T-cell (primary cell): Measurements from ENCODE around the gene PSMA7. TPM values are rescaled to one million over a fixed set of nuclear protein-coding genes. Genes with fewer than 3 reads are reported as not detected.

ENCODE experiments used
- ATAC-seq, 4 experiments: fragments of 200-7000 bp in 3 of 4; fragments of 150-1000 bp in 1 of 4; cut with Tn5 transposase; replicated peaks in 1 of 4; 1 replicate in 3 of 4; 2 replicates in 1 of 4; pipeline ENCODE4 v1.10.0; 2021; ENCODE audit warnings: moderate library complexity in 3 of 4, mild to moderate bottlenecking in 2 of 4, moderate number of reproducible peaks in 1 of 4
- CTCF ChIA-PET, 2 donors: fragments of 300-600 bp; sonication (Branson Sonifier 250); formaldehyde crosslinking; loops; one replicate each; lab custom pipeline; 2022; ENCODE audit warnings: antibody characterized with exemption in 2 of 2; lab: Charles Lee
- POLR2A ChIA-PET, 2 donors: fragments of 300-600 bp; sonication (Branson Sonifier 250); formaldehyde crosslinking; loops; one replicate each; lab custom pipeline; 2022; ENCODE audit warnings: antibody characterized with exemption in 2 of 2; lab: Charles Lee
- DNase-seq, 35 experiments: peaks; one replicate each; pipeline versions ENCODE4 v3.0.0 to v3.0.0-alpha.2; 2013 to 2023
- H3K27ac ChIP-seq: one replicate; pipeline ENCODE4 v1.5.1; 2013; ENCODE audit warnings: low read length
- H3K27me3 ChIP-seq, 2 experiments: replicated peaks in 1 of 2; 1 replicate in 1 of 2; 2 replicates in 1 of 2; pipeline versions ENCODE4 v1.6.1 to v1.7.0; 2013; ENCODE audit warnings: low read length in 1 of 2, mixed read lengths in 1 of 2; ENCODE audit not compliant: control insufficient read depth in 2 of 2, insufficient read depth in 2 of 2; ENCODE audit errors: extremely low read depth in 1 of 2
- H3K36me3 ChIP-seq, 2 donors: 1 replicate in 1 of 2; 2 replicates in 1 of 2; pipeline versions ENCODE4 v1.6.1 to v1.7.0; 2013; ENCODE audit warnings: low read length in 1 of 2; ENCODE audit not compliant: control insufficient read depth in 2 of 2, insufficient read depth in 1 of 2; ENCODE audit errors: extremely low read depth in 1 of 2
- H3K4me1 ChIP-seq, 2 experiments: 1 replicate in 1 of 2; 2 replicates in 1 of 2; pipeline versions ENCODE4 v1.6.1 to v1.7.0; 2013; ENCODE audit warnings: low read length in 2 of 2, mixed read lengths in 1 of 2; ENCODE audit not compliant: insufficient read depth in 2 of 2, control insufficient read depth in 1 of 2; ENCODE audit errors: extremely low read depth in 1 of 2
- H3K4me3 ChIP-seq, 2 donors: 1 replicate in 1 of 2; 2 replicates in 1 of 2; pipeline versions ENCODE4 v1.5.1 to v1.7.0; 2013; ENCODE audit warnings: mild to moderate bottlenecking in 2 of 2, low read length in 1 of 2, moderate library complexity in 1 of 2; ENCODE audit not compliant: control insufficient read depth in 1 of 2; ENCODE audit errors: extremely low read depth in 1 of 2
- H3K9me3 ChIP-seq: 2 replicates; pipeline ENCODE4 v1.7.0; 2013
- H3K27ac Mint-ChIP-seq, 2 donors: one replicate each; pipeline ENCODE4 v1.8.0; 2020 to 2021; ENCODE audit warnings: mild to moderate bottlenecking in 2 of 2, mixed read lengths in 2 of 2
- H3K27me3 Mint-ChIP-seq, 2 donors: one replicate each; pipeline ENCODE4 v1.8.0; 2021 to 2022; ENCODE audit warnings: mixed read lengths in 2 of 2
- H3K36me3 Mint-ChIP-seq: one replicate; pipeline ENCODE4 v1.8.0; 2021; ENCODE audit warnings: mixed read lengths
- H3K4me1 Mint-ChIP-seq, 3 donors: one replicate each; pipeline ENCODE4 v1.8.0; 2020 to 2022; ENCODE audit warnings: mixed read lengths in 3 of 3, mild to moderate bottlenecking in 1 of 3
- H3K4me3 Mint-ChIP-seq, 3 donors: one replicate each; pipeline ENCODE4 v1.8.0; 2020 to 2022; ENCODE audit warnings: mild to moderate bottlenecking in 3 of 3, mixed read lengths in 3 of 3, moderate library complexity in 3 of 3
- H3K9me3 Mint-ChIP-seq, 3 donors: one replicate each; pipeline ENCODE4 v1.8.0; 2020 to 2022; ENCODE audit warnings: mixed read lengths in 3 of 3
- WGBS: methylation state at CpG from one replicate; pipeline ENCODE4 v1.1.5; 2013; ENCODE audit warnings: missing lambda C conversion rate; ENCODE audit not compliant: insufficient coverage; 5-methylcytosine and 5-hydroxymethylcytosine counted together
- total RNA-seq, 35 experiments: library from RNA in 6 of 35; stranded (reverse) in 6 of 35; fragments of 120-200 nt in 1 of 35; gene quantifications; one replicate each; pipeline versions ENCODE4 v1.2.1 to v1.2.4 and lab custom pipeline; 2013 to 2026

PSMA7 gene
- total RNA-seq, 5 donors from 2014 or later (not counting 1 experiment from before 2014, with no cell fraction given) = 136 to 233 (median 208) TPM

DNA sequence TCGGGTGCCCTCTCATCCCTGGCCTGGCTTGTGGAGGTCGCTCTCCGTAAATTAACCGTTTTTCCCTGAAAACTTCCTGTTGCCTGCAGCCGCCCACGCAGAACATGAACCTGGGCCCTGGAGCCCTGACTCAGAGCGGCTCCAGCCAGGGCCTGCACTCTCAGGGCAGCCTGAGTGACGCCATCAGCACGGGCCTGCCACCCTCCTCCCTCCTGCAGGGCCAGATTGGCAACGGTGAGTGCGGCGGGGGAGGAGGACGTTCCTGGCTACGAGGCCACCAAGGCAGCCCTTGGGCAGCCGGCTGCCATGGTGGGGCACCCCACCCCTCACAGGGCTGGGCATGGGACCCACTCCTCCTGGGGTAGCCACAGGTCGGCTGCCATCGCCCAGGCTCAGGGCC lies 18.2 kb upstream of the PSMA7 start:
- WGBS = 94% methylated on average over 14 of the region's 17 CpGs
- Mint-ChIP-seq H3K36me3 (peaks cover 21% of the 10 kb centered on the region), H3K4me3 (no peak overlapping the region), H3K9me3 (no peaks in the 10 kb centered on the region), H3K4me1 (peaks cover 0 to 9% (median 9%) of the 10 kb centered on the region in 3 donors), H3K27ac (no peak overlapping the region), H3K27me3 (no peaks in the 10 kb centered on the region)
- H3K36me3 ChIP-seq = peaks cover 25 to 38% of the 10 kb centered on the region in 2 donors
- no peaks in the 10 kb centered on the region for H3K27me3 ChIP-seq
- ATAC-seq = no peak
- no peak overlapping the region for H3K27ac ChIP-seq
- H3K9me3 ChIP-seq = no peaks in the 10 kb centered on the region
- POLR2A ChIA-PET = no interaction called here
- DNase-seq = no peak
- H3K4me1 ChIP-seq = peaks cover 0 to 20% of the 10 kb centered on the region in 2 experiments
- H3K4me3 ChIP-seq = no peak overlapping the region
- CTCF ChIA-PET = no interaction called here

DNA sequence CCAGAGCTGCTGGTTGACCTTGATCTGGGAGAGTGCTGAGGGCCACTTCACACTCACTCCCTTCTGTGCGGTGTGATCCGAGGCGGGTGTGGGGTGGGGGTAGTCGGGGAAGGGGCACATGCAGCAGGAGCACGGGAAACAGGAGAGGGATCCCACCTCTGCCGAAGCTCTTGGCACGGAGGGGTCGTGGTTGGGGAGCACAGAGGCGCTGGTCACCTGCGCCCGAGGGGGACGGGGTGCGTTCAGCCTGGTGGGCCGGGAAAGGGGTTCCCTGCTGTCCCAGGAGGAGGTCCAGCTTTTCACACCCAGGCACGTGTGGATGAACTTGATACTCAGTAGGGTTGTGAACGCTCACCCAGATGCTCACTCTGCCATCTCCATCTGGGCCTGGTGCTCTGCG lies 17.7 kb upstream of the PSMA7 start:
- ChIA-PET CTCF (no interaction called here), POLR2A (no interaction called here)
- ATAC-seq (no peak), DNase-seq (no peak)
- no peak overlapping the region for H3K4me3 ChIP-seq
- peaks cover 25 to 35% of the 10 kb centered on the region in 2 donors for H3K36me3 ChIP-seq
- H3K9me3 ChIP-seq = no peaks in the 10 kb centered on the region
- Mint-ChIP-seq H3K27ac (no peak overlapping the region), H3K27me3 (no peaks in the 10 kb centered on the region), H3K9me3 (no peaks in the 10 kb centered on the region), H3K4me1 (peaks cover 0 to 14% (median 11%) of the 10 kb centered on the region in 3 donors), H3K4me3 (no peak overlapping the region), H3K36me3 (peaks cover 17% of the 10 kb centered on the region)
- peaks cover 0 to 23% of the 10 kb centered on the region in 2 experiments for H3K4me1 ChIP-seq
- WGBS = 98% methylated on average over 14 of the region's 17 CpGs
- no peak overlapping the region for H3K27ac ChIP-seq
- H3K27me3 ChIP-seq = no peaks in the 10 kb centered on the region

DNA sequence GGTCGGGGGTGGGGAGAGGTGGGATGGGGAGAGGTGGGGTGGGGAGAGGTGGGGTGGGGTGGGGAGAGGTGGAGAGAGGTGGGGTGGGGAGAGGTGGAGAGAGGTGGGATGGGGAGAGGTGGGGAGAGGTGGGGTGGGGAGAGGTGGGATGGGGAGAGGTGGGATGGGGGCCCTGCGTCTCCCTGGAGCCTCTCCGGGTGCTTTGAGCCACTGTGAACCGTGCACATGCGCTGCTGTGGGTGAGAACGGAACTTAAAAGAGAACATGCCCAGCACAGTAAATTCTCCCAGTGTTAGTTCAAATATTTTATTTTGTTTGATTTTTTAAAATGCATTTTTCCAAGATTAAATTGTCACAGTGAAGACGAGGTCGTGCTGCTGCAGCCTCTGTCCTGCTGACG lies 17.1 kb upstream of the PSMA7 start:
- no peak overlapping the region for H3K27ac ChIP-seq
- POLR2A ChIA-PET = no interaction called here
- H3K4me3 ChIP-seq = no peak overlapping the region
- H3K36me3 ChIP-seq = peaks cover 19 to 28% of the 10 kb centered on the region in 2 donors
- CTCF ChIA-PET = no interaction called here
- Mint-ChIP-seq H3K4me1 (peaks cover 0 to 16% (median 15%) of the 10 kb centered on the region in 3 donors), H3K4me3 (no peak overlapping the region), H3K27ac (no peak overlapping the region), H3K36me3 (peaks cover 16% of the 10 kb centered on the region), H3K27me3 (no peaks in the 10 kb centered on the region), H3K9me3 (no peaks in the 10 kb centered on the region)
- peaks cover 0 to 23% of the 10 kb centered on the region in 2 experiments for H3K4me1 ChIP-seq
- no peaks in the 10 kb centered on the region for H3K27me3 ChIP-seq
- ATAC-seq (no peak), DNase-seq (no peak)
- no peaks in the 10 kb centered on the region for H3K9me3 ChIP-seq
- WGBS = 95% methylated on average over 3 of the region's 9 CpGs

DNA sequence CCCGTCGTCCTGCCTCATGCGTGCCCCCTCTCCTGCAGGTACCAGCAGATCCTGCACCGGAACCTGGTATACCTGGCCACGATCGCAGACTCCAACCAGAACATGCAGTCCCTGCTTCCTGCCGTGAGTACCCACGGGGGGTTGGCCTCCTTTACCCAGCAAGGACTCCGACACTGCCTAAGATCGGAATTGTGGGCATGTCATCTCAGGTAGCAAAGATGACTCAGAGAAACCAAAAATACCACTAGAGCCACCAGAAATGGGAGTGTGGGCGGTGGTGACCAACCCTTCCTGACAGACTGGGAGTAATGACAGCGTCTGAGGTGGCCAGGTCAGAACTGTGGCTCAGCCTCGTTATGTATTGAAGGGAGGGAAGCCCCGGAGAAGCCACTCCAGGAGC lies 16.6 kb upstream of the PSMA7 start:
- Mint-ChIP-seq H3K4me3 (no peak overlapping the region), H3K4me1 (peaks cover 2 to 17% (median 15%) of the 10 kb centered on the region in 3 donors), H3K9me3 (no peaks in the 10 kb centered on the region), H3K36me3 (peaks cover 16% of the 10 kb centered on the region), H3K27me3 (no peaks in the 10 kb centered on the region), H3K27ac (no peak overlapping the region)
- Histone ChIP-seq H3K4me1 (peaks cover 0 to 23% of the 10 kb centered on the region in 2 experiments), H3K4me3 (no peak overlapping the region), H3K27ac (no peak overlapping the region), H3K27me3 (no peaks in the 10 kb centered on the region), H3K36me3 (peaks cover 15 to 26% of the 10 kb centered on the region in 2 donors), H3K9me3 (no peaks in the 10 kb centered on the region)
- DNase-seq (no peak), ATAC-seq (peak in 1 of 4 experiments; percentile 33)
- 57% methylated on average over 10 of the region's 14 CpGs for WGBS
- ChIA-PET CTCF (no interaction called here), POLR2A (no interaction called here)

DNA sequence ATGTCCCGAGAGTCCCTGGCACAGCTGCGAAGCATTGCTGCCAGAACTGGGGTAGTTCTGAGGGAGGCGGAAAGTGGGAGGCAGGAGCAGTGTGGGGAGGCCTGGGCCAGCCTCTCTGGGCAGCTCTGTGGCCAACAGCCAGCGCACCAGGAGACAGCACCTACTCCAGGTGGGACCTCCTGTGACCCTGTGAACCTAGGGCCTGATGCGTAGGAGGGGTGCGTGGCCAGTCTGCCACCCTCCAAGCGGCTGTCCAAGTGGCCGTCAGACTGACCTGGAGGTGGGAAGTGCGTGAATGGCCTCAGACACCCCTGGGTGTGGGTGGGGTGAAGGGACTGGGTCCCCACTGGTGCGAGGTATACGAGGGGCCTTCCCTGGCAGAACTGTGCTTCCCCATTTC lies 15.9 kb upstream of the PSMA7 start:
- H3K36me3 ChIP-seq = peaks cover 11 to 22% of the 10 kb centered on the region in 2 donors
- WGBS = 98% methylated on average over 8 of the region's 11 CpGs
- no peak overlapping the region for H3K4me3 Mint-ChIP-seq

DNA sequence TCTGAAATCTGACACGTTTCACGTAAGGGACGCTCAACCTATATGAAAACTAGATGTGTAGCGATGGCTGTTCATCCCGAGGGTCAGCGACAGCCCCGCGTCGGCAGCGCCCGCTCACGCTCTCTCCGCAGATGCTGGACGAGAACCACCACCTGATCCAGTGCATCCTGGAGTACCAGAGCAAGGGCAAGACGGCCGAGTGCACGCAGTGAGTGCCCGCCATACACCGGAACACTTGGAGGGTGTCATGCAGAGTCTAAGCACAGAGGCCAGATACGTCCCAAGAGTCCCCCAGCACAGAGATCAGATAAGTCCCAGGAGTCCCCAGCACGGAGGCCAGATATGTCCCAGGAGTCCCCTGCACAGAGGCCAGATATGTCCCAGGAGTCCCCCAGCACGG lies 15.3 kb upstream of the PSMA7 start:
- no peaks in the 10 kb centered on the region for H3K9me3 ChIP-seq
- peaks cover 6 to 18% (median 17%) of the 10 kb centered on the region in 3 donors for H3K4me1 Mint-ChIP-seq
- no peaks in the 10 kb centered on the region for H3K9me3 Mint-ChIP-seq
- H3K4me1 ChIP-seq = peaks cover 0 to 23% of the 10 kb centered on the region in 2 experiments
- H3K27me3 ChIP-seq = no peaks in the 10 kb centered on the region
- no peak overlapping the region for H3K27ac Mint-ChIP-seq
- H3K36me3 ChIP-seq = peaks cover 11 to 20% of the 10 kb centered on the region in 2 donors
- ChIA-PET POLR2A (no interaction called here), CTCF (no interaction called here)
- no peak for ATAC-seq
- no peak overlapping the region for H3K4me3 Mint-ChIP-seq
- no peak for DNase-seq
- H3K36me3 Mint-ChIP-seq = peaks cover 25% of the 10 kb centered on the region
- no peak overlapping the region for H3K4me3 ChIP-seq
- H3K27me3 Mint-ChIP-seq = no peaks in the 10 kb centered on the region
- WGBS = 97% methylated on average over 22 of the region's 22 CpGs
- no peak overlapping the region for H3K27ac ChIP-seq

More for the DNA sequence above, 15.9 kb upstream of the PSMA7 start:
- no peak overlapping the region for H3K27ac Mint-ChIP-seq
- no peaks in the 10 kb centered on the region for H3K27me3 ChIP-seq
- peaks cover 6 to 18% (median 15%) of the 10 kb centered on the region in 3 donors for H3K4me1 Mint-ChIP-seq
- ATAC-seq (no peak), DNase-seq (no peak)
- POLR2A ChIA-PET = no interaction called here
- no peaks in the 10 kb centered on the region for H3K27me3 Mint-ChIP-seq
- H3K4me3 ChIP-seq = no peak overlapping the region
- CTCF ChIA-PET = no interaction called here
- no peaks in the 10 kb centered on the region for H3K9me3 Mint-ChIP-seq
- no peak overlapping the region for H3K27ac ChIP-seq
- peaks cover 0 to 23% of the 10 kb centered on the region in 2 experiments for H3K4me1 ChIP-seq
- no peaks in the 10 kb centered on the region for H3K9me3 ChIP-seq
- peaks cover 24% of the 10 kb centered on the region for H3K36me3 Mint-ChIP-seq

DNA sequence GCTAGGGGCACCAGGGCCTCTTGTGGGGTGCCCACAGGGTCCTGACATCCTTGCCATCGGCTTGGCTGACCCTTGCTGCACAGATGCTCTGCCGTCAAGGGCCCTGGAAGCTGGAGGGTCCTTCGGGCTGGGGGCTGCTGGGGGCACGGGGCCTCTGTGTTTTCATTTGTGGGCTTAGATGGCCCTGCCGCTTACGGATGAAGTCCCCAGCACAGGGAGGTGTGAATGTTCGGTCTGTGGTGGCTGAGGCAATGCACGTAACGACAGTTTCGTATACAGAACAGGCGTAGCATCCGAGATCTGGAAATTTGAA lies 14.8 kb upstream of the PSMA7 start:
- peaks cover 30% of the 10 kb centered on the region for H3K36me3 Mint-ChIP-seq
- H3K4me3 Mint-ChIP-seq = no peak overlapping the region
- Histone ChIP-seq H3K9me3 (no peaks in the 10 kb centered on the region), H3K4me1 (peaks cover 0 to 23% of the 10 kb centered on the region in 2 experiments), H3K4me3 (no peak overlapping the region), H3K36me3 (peaks cover 11 to 24% of the 10 kb centered on the region in 2 donors), H3K27ac (no peak overlapping the region), H3K27me3 (no peaks in the 10 kb centered on the region)
- ATAC-seq = no peak
- H3K27me3 Mint-ChIP-seq = no peaks in the 10 kb centered on the region
- 94% methylated on average over 12 of the region's 12 CpGs for WGBS
- no peak for DNase-seq
- H3K4me1 Mint-ChIP-seq = peaks cover 6 to 18% (median 17%) of the 10 kb centered on the region in 3 donors
- CTCF ChIA-PET = no interaction called here
- POLR2A ChIA-PET = no interaction called here
- H3K9me3 Mint-ChIP-seq = no peaks in the 10 kb centered on the region
- H3K27ac Mint-ChIP-seq = no peak overlapping the region
